NCI-H446 treated with DMSO at 0.1 percent for 48 hours (cell line): ENCODE measurements around the gene FGFBP1.
"Not testable (repeated sequence)": the region's sequence is repeated elsewhere in the genome, so short reads cannot be mapped to it uniquely, and the experiment has no call there.

ENCODE experiments used
- DNase-seq: peaks from one replicate; lab custom pipeline; 2025; lab: John Stamatoyannopoulos, UW

Gene FGFBP1

GRCh38 chr4:15945516-15945915 is 7.0 kb upstream of the FGFBP1 start:
- DNase-seq: no peak

GRCh38 chr4:15944895-15945294 is 6.4 kb upstream of the FGFBP1 start:
- DNase-seq: no peak

GRCh38 chr4:15942283-15942682 is 3.7 kb upstream of the FGFBP1 start:
- no peak for DNase-seq

- DNase-seq: no peak
Measured at GRCh38 chr4:15938182-15938581, 358 bp downstream of the FGFBP1 start.

- no peak for DNase-seq
Measured at GRCh38 chr4:15936495-15936894, 2.0 kb downstream of the FGFBP1 start.

GRCh38 chr4:15935504-15936402 is 2.8 kb downstream of the FGFBP1 start:
- DNase-seq: no peak

- DNase-seq: no peak
Measured at GRCh38 chr4:15934259-15934658, 4.3 kb downstream of the FGFBP1 start.

GRCh38 chr4:15931451-15932210 is 6.9 kb downstream of the FGFBP1 start:
- no peak for DNase-seq

- DNase-seq: no peak
Measured at GRCh38 chr4:15930314-15930713, 8.2 kb downstream of the FGFBP1 start.

GRCh38 chr4:15929540-15929939 is 9.0 kb downstream of the FGFBP1 start:
- peak; percentile 21 for DNase-seq

GRCh38 chr4:15928883-15929282 is 9.7 kb downstream of the FGFBP1 start:
- no peak for DNase-seq

- no peak for DNase-seq
Measured at GRCh38 chr4:15926486-15926885, 12.1 kb downstream of the FGFBP1 start.

- DNase-seq: no peak
Measured at GRCh38 chr4:15925830-15926229, 12.7 kb downstream of the FGFBP1 start.

- DNase-seq: no peak
Measured at GRCh38 chr4:15921592-15921932, 17.0 kb downstream of the FGFBP1 start.

GRCh38 chr4:15920723-15921591 is 17.6 kb downstream of the FGFBP1 start:
- DNase-seq: peak; percentile 68

- DNase-seq: no peak
Measured at GRCh38 chr4:15918484-15919129, 19.9 kb downstream of the FGFBP1 start.

- DNase-seq: no peak
Measured at GRCh38 chr4:15917297-15917696, 21.2 kb downstream of the FGFBP1 start.

GRCh38 chr4:15916358-15916757 is 22.2 kb downstream of the FGFBP1 start:
- not testable (repeated sequence) for DNase-seq

GRCh38 chr4:15914736-15915135 is 23.8 kb downstream of the FGFBP1 start:
- no peak for DNase-seq

- DNase-seq: no peak
Measured at GRCh38 chr4:15914291-15914690, 24.2 kb downstream of the FGFBP1 start.

- DNase-seq: no peak
Measured at GRCh38 chr4:15913631-15913970, 24.9 kb downstream of the FGFBP1 start.
